Gastrocnemius medialis (tissue), 4 donors: ENCODE data around the gene GGA2. TPM values are rescaled to one million over a fixed set of nuclear protein-coding genes. Genes with fewer than 3 reads are reported as not detected.

ENCODE experiments used
- ATAC-seq, 2 donors: fragments of 150-250 bp; one replicate each; pipeline ENCODE4 v1.9.1; 2016
- DNase-seq, 2 donors: peaks; one replicate each; pipeline ENCODE4 v3.0.0-alpha.2; 2019
- H3K27ac ChIP-seq, 4 donors: fragments of 200-600 bp; sonication (generic); 1 replicate in 1 of 4; 2 replicates in 3 of 4; pipeline ENCODE4 v1.5.1; 2016 to 2018; ENCODE audit warnings: mild to moderate bottlenecking in 2 of 4, moderate library complexity in 1 of 4
- H3K27me3 ChIP-seq, 3 donors: fragments of 200-600 bp; sonication (generic) in 2 of 3; 1 replicate in 1 of 3; 2 replicates in 2 of 3; pipeline versions ENCODE4 v1.5.1 to v1.6.0; 2016 to 2019; ENCODE audit warnings: mild to moderate bottlenecking in 1 of 3, moderate library complexity in 1 of 3
- H3K36me3 ChIP-seq, 2 donors: fragments of 200-600 bp; sonication (generic) in 1 of 2; one replicate each; pipeline ENCODE4 v1.5.1; 2017 to 2018
- H3K4me1 ChIP-seq, 2 donors: fragments of 200-600 bp; sonication (generic) in 1 of 2; one replicate each; pipeline ENCODE4 v1.5.1; 2016 to 2017; ENCODE audit warnings: mild to moderate bottlenecking in 2 of 2
- H3K4me3 ChIP-seq, 4 donors: fragments of 200-600 bp; sonication (generic) in 3 of 4; 1 replicate in 1 of 4; 2 replicates in 3 of 4; pipeline ENCODE4 v1.5.1; 2016 to 2019; ENCODE audit warnings: mild to moderate bottlenecking in 2 of 4
- H3K9me3 ChIP-seq, 3 donors: fragments of 200-600 bp; sonication (generic) in 2 of 3; 1 replicate in 1 of 3; 2 replicates in 2 of 3; pipeline ENCODE4 v1.5.1; 2016 to 2019
- CTCF ChIP-seq, 5 experiments: fragments of 450-650 bp in 3 of 5; fragments of 200-600 bp in 2 of 5; sonication (generic) in 2 of 5; IDR thresholded peaks in 4 of 5; conservative IDR thresholded peaks in 1 of 5; 1 replicate in 4 of 5; 2 replicates in 1 of 5; pipeline ENCODE4 v1.5.1; 2016 to 2019; ENCODE audit warnings: antibody characterized with exemption in 5 of 5, mild to moderate bottlenecking in 3 of 5, moderate library complexity in 3 of 5
- POLR2A ChIP-seq, 2 donors: fragments of 450-650 bp; IDR thresholded peaks; one replicate each; pipeline ENCODE4 v1.6.1; 2017; ENCODE audit warnings: antibody characterized with exemption in 2 of 2, mild to moderate bottlenecking in 2 of 2, moderate library complexity in 2 of 2
- in situ Hi-C, 4 donors: fragments of 200-750 bp; cut with MboI; loops; one replicate each; pipeline versions ENCODE4 v1.15.0 to v1.8.0; 2017; ENCODE audit warnings: low sequenced_read_pairs in 4 of 4
- intact Hi-C: fragments of 100-400 bp; cut with DNase I; formaldehyde crosslinking; loops from one replicate; pipeline ENCODE4 v1.15.1; 2023; ENCODE audit warnings: low total_unique reads
- total RNA-seq, 4 donors: library from RNA; depleted of rRNA; stranded (reverse); fragments of >200 nt; gene quantifications; one replicate each; pipeline versions ENCODE4 v1.1.0 to v1.2.3, GENCODE V29; 2016

Gene GGA2
- total RNA-seq, 4 donors from 2014 or later, result 31.0 to 79.9 (median 48.8) TPM

GRCh38 chr16:23524886-23525285 is 14.6 kb upstream of the GGA2 start:
- TF ChIP-seq CTCF (IDR thresholded peaks at IDR 0.05 in 4 of 5, conservative IDR thresholded peaks at IDR 0.05 in 1 of 5) (no peak), POLR2A (IDR thresholded peaks at IDR 0.05) (no peak)
- Histone ChIP-seq H3K27me3 (no peaks in the 10 kb centered on the region), H3K36me3 (peaks cover 0 to 78% of the 10 kb centered on the region in 2 donors), H3K9me3 (no peaks in the 10 kb centered on the region), H3K4me3 (no peak overlapping the region), H3K4me1 (peaks cover 0 to 3% of the 10 kb centered on the region in 2 donors), H3K27ac (no peak overlapping the region)
- ATAC-seq (no peak), DNase-seq (no peak)
- in situ Hi-C loops, result no loop called here
- intact Hi-C loops, result no loop called here

- TF ChIP-seq POLR2A (IDR thresholded peaks at IDR 0.05) (no peak), CTCF (IDR thresholded peaks at IDR 0.05 in 4 of 5, conservative IDR thresholded peaks at IDR 0.05 in 1 of 5) (no peak)
- H3K27ac ChIP-seq, result no peak overlapping the region
- no peaks in the 10 kb centered on the region for H3K9me3 ChIP-seq
- no peaks in the 10 kb centered on the region for H3K27me3 ChIP-seq
- ATAC-seq (no peak), DNase-seq (no peak)
- H3K36me3 ChIP-seq, result peaks cover 0 to 76% of the 10 kb centered on the region in 2 donors
- in situ Hi-C loops, result no loop called here
- intact Hi-C loops, result no loop called here
- H3K4me1 ChIP-seq, result peaks cover 0 to 3% of the 10 kb centered on the region in 2 donors
- no peak overlapping the region for H3K4me3 ChIP-seq
These were observed 13.6 kb upstream of the GGA2 start for GRCh38 chr16:23523876-23524385.

GRCh38 chr16:23523321-23523720 is 13.0 kb upstream of the GGA2 start:
- Histone ChIP-seq H3K36me3 (peaks cover 0 to 71% of the 10 kb centered on the region in 2 donors), H3K9me3 (no peaks in the 10 kb centered on the region), H3K4me3 (no peak overlapping the region), H3K4me1 (peaks cover 0 to 3% of the 10 kb centered on the region in 2 donors), H3K27me3 (no peaks in the 10 kb centered on the region), H3K27ac (no peak overlapping the region)
- in situ Hi-C loops, result no loop called here
- intact Hi-C loops, result no loop called here
- TF ChIP-seq CTCF (IDR thresholded peaks at IDR 0.05 in 4 of 5, conservative IDR thresholded peaks at IDR 0.05 in 1 of 5), result no peak
- TF ChIP-seq POLR2A (IDR thresholded peaks at IDR 0.05), result no peak
- DNase-seq, result no peak
- no peak for ATAC-seq

GRCh38 chr16:23521965-23522364 is 11.7 kb upstream of the GGA2 start:
- Histone ChIP-seq H3K27me3 (no peaks in the 10 kb centered on the region), H3K4me3 (no peak overlapping the region), H3K9me3 (no peaks in the 10 kb centered on the region), H3K27ac (no peak overlapping the region), H3K4me1 (peaks cover 0 to 3% of the 10 kb centered on the region in 2 donors), H3K36me3 (peaks cover 0 to 60% of the 10 kb centered on the region in 2 donors)
- no peak for DNase-seq
- in situ Hi-C loops, result no loop called here
- no peak for TF ChIP-seq POLR2A (IDR thresholded peaks at IDR 0.05)
- intact Hi-C loops, result no loop called here
- ATAC-seq, result no peak

- no peak for TF ChIP-seq POLR2A (IDR thresholded peaks at IDR 0.05)
- ATAC-seq (no peak), DNase-seq (no peak)
- H3K27me3 ChIP-seq, result no peaks in the 10 kb centered on the region
- no peaks in the 10 kb centered on the region for H3K9me3 ChIP-seq
- no peak overlapping the region for H3K4me3 ChIP-seq
- no peak overlapping the region for H3K27ac ChIP-seq
- peaks cover 0 to 52% of the 10 kb centered on the region in 2 donors for H3K36me3 ChIP-seq
- in situ Hi-C loops (no loop called here), intact Hi-C loops (no loop called here)
- peaks cover 0 to 3% of the 10 kb centered on the region in 2 donors for H3K4me1 ChIP-seq
These were observed 10.9 kb upstream of the GGA2 start for GRCh38 chr16:23521037-23521743.
